Central memory CD8-positive, alpha-beta T cell (primary cell): ENCODE data around the gene NAV1.

Experiments
- ATAC-seq: fragments of 150-1000 bp; cut with Tn5 transposase; replicated peaks from 2 replicates; pipeline ENCODE4 v1.10.0; 2022; ENCODE audit warnings: mild to moderate bottlenecking, moderate FRiP score, moderate number of reproducible peaks; ENCODE audit not compliant: poor library complexity, severe bottlenecking; ENCODE audit errors: extremely low read depth
- DNase-seq, 2 donors: peaks; one replicate each; pipeline ENCODE4 v3.0.0; 2021; ENCODE audit warnings: low spot score in 2 of 2
- H3K27ac Mint-ChIP-seq: one replicate; pipeline ENCODE4 v1.8.0; 2022; ENCODE audit warnings: low read depth, mild to moderate bottlenecking, moderate library complexity, mixed read lengths
- H3K27me3 Mint-ChIP-seq: one replicate; pipeline ENCODE4 v1.8.0; 2022; ENCODE audit warnings: mixed read lengths
- H3K36me3 Mint-ChIP-seq: one replicate; pipeline ENCODE4 v1.8.0; 2022; ENCODE audit warnings: mild to moderate bottlenecking, moderate library complexity, mixed read lengths; ENCODE audit not compliant: insufficient read depth
- H3K4me1 Mint-ChIP-seq: one replicate; pipeline ENCODE4 v1.8.0; 2022; ENCODE audit warnings: mixed read lengths
- H3K4me3 Mint-ChIP-seq: one replicate; pipeline ENCODE4 v1.8.0; 2022; ENCODE audit warnings: mild to moderate bottlenecking, moderate library complexity, mixed read lengths
- H3K9me3 Mint-ChIP-seq: one replicate; pipeline ENCODE4 v1.8.0; 2022; ENCODE audit warnings: mixed read lengths

The NAV1 gene

DNA sequence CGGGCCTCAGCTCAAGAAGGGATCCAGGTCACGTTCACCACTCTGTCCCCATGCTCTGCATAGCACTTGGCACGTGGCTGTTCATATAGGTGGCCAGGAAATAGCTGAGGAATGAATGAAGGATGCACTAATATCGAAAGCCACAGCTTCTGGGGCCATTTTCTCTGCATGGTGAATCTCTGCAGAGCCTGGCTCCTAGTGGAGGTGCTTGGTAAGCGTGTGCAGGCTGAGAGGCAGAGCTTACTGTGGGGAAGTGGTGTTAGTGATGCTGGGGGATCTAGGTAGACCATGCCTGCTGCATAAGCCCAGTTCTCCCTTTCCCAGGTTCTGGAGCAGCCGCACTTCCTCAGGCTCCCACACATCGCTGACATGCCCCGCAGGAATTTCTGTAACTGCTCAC is 40.3 kb upstream of the NAV1 start:
- no peak for DNase-seq
- Mint-ChIP-seq H3K9me3 (no peaks in the 10 kb centered on the region), H3K27me3 (no peaks in the 10 kb centered on the region), H3K27ac (no peak overlapping the region), H3K4me1 (peaks cover 10% of the 10 kb centered on the region), H3K4me3 (no peak overlapping the region), H3K36me3 (peaks cover 13% of the 10 kb centered on the region)
- no peak for ATAC-seq

GRCh38 chr1:201499191-201499590 is 39.7 kb upstream of the NAV1 start:
- peaks cover 12% of the 10 kb centered on the region for H3K36me3 Mint-ChIP-seq
- no peaks in the 10 kb centered on the region for H3K27me3 Mint-ChIP-seq
- H3K9me3 Mint-ChIP-seq = no peaks in the 10 kb centered on the region
- no peak for DNase-seq
- H3K4me3 Mint-ChIP-seq = no peak overlapping the region
- ATAC-seq = no peak
- H3K27ac Mint-ChIP-seq = no peak overlapping the region
- H3K4me1 Mint-ChIP-seq = peaks cover 15% of the 10 kb centered on the region

DNA sequence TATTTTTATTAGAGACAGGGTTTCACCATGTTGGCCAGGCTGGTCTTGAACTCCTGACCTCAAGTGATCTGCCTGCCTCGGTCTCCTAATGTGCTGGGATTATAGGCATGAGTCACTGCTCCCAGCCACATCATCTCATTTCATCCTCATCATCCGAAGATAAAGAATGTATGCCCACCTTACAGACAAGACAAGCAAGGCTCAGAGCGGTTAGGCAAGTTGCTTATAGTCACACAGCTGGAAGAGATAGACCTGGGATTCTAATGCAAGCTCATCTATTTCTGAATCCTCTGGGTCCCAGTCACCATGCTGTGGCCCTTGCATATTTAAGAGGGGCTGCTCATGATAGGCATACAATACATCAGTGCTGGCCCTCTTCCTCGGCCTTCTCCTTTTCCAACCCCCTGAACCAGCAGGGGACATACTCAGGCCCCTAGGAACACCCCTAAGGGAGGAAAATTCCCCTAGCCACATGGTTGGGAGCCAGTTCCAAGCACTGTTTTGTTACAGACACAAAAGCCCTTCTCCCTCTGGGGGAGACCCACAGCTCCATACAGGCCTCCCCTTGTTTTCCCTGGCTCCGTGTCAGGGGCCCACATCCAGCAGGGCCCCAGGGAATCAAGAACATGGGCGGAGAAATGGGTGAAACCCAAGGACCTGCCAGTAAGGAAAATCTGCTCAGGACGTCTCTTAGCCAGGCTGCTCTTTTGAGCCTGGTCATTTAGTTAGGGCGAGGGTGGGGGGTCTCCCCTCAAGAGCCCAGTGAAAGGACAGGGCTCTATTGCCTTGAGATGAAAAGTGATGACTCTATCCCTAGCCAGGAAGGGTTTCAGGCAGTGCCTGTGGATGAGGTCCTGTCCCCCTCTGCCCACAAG is 38.9 kb upstream of the NAV1 start:
- Mint-ChIP-seq H3K4me1 (peaks cover 17% of the 10 kb centered on the region), H3K9me3 (no peaks in the 10 kb centered on the region), H3K4me3 (no peak overlapping the region), H3K27me3 (no peaks in the 10 kb centered on the region), H3K27ac (no peak overlapping the region), H3K36me3 (peaks cover 10% of the 10 kb centered on the region)
- ATAC-seq (no peak), DNase-seq (no peak)

GRCh38 chr1:201500670-201501120 is 38.2 kb upstream of the NAV1 start:
- Mint-ChIP-seq H3K27me3 (no peaks in the 10 kb centered on the region), H3K36me3 (peaks cover 4% of the 10 kb centered on the region), H3K9me3 (no peaks in the 10 kb centered on the region), H3K27ac (no peak overlapping the region), H3K4me3 (no peak overlapping the region), H3K4me1 (peaks cover 23% of the 10 kb centered on the region)
- no peak for DNase-seq
- no peak for ATAC-seq

- Mint-ChIP-seq H3K4me3 (no peak overlapping the region), H3K27ac (no peak overlapping the region), H3K36me3 (peaks cover 1% of the 10 kb centered on the region), H3K9me3 (no peaks in the 10 kb centered on the region), H3K4me1 (peaks cover 28% of the 10 kb centered on the region), H3K27me3 (no peaks in the 10 kb centered on the region)
- DNase-seq (no peak), ATAC-seq (no peak)
Observed at GRCh38 chr1:201501144-201501543, 37.8 kb upstream of the NAV1 start.

DNA sequence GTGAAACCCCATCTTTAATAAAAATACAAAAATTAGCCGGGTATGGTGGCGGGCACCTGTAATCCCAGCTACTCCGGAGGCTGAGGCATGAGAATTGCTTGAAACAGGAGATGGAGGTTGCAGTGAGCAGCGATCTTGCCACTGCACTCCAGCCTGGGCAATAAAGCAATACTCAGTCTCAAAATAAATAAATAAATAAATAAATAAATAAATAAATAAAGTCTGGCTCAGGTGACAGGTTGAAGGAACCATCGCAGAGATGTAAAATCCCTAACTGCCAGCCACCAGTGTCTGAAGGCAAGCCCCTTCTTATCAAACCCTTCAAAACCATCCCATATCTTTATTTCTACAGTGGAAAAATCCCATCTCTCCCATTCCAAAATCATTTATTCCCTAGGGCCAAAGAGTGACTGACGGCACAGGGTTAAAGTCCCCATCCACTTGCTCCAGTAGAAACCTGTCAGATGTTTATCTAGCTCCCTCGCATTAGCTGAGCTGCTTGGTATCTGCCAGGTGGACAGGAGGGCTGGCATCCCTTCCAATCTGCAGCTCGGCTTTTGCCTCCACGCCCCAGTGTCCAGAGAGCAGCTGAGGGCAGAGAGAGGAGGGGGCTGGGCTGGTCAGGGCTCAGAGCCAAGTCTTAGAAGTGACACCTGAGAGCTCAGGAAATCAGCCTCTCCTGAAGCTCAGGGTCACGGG is 37.0 kb upstream of the NAV1 start:
- Mint-ChIP-seq H3K36me3 (peaks cover 1% of the 10 kb centered on the region), H3K27me3 (no peaks in the 10 kb centered on the region), H3K9me3 (no peaks in the 10 kb centered on the region), H3K4me3 (no peak overlapping the region), H3K4me1 (peaks cover 33% of the 10 kb centered on the region), H3K27ac (no peak overlapping the region)
- no peak for ATAC-seq
- DNase-seq = no peak

- H3K4me3 Mint-ChIP-seq = no peak overlapping the region
- no peak overlapping the region for H3K27ac Mint-ChIP-seq
- no peaks in the 10 kb centered on the region for H3K9me3 Mint-ChIP-seq
- no peaks in the 10 kb centered on the region for H3K27me3 Mint-ChIP-seq
- ATAC-seq = no peak
- peaks cover 1% of the 10 kb centered on the region for H3K36me3 Mint-ChIP-seq
- DNase-seq = no peak
- H3K4me1 Mint-ChIP-seq = peaks cover 34% of the 10 kb centered on the region
Observed at GRCh38 chr1:201502511-201502857, 36.4 kb upstream of the NAV1 start.

DNA sequence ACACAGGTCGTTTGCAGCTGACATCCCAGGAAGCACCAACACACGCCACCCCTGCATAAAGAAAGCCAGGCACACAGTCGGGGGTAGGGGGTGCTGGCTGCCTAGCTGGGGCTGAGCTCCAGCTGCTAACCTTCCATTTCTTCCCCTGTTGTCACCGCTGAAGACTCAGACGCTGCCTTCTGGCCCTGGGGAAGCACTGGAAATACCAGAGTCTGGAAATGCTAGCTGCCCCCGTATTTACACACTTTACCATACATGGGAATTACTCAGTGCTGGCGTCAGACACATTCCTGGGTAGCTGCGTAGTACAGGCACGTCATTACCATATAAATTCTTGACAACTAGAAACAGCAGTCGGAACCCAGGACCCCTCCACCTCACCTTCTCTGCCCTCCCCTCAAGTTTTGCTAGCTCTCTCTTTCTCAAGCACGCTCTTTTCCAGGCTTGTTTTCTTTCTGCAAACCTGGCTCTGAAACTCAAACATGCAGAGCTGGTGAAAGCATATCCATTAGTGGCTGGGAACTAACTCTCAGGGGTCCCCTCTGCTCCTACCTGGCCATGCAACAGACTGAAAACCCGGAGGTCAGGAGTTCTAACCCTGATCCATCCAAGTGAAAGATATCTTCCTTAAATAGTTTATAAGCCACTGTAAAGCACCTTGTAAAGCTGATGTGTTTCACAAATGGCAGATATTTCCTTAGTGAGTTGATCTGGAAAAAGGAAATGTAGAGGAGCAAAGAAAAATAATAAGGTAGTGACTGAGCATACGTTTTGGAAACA is 35.3 kb upstream of the NAV1 start:
- Mint-ChIP-seq H3K27ac (no peak overlapping the region), H3K9me3 (no peaks in the 10 kb centered on the region), H3K27me3 (no peaks in the 10 kb centered on the region), H3K36me3 (peaks cover 1% of the 10 kb centered on the region), H3K4me3 (no peak overlapping the region), H3K4me1 (peaks cover 40% of the 10 kb centered on the region)
- no peak for ATAC-seq
- DNase-seq = no peak

GRCh38 chr1:201504179-201504631 is 34.7 kb upstream of the NAV1 start:
- no peaks in the 10 kb centered on the region for H3K27me3 Mint-ChIP-seq
- DNase-seq = no peak
- ATAC-seq = no peak

GRCh38 chr1:201504799-201505502 is 34.0 kb upstream of the NAV1 start:
- DNase-seq (no peak), ATAC-seq (no peak)
- peaks cover 1% of the 10 kb centered on the region for H3K36me3 Mint-ChIP-seq
- H3K9me3 Mint-ChIP-seq = no peaks in the 10 kb centered on the region
- H3K4me3 Mint-ChIP-seq = peak overlapping the region; percentile 84
- H3K27me3 Mint-ChIP-seq = no peaks in the 10 kb centered on the region
- no peak overlapping the region for H3K27ac Mint-ChIP-seq
- peaks cover 40% of the 10 kb centered on the region for H3K4me1 Mint-ChIP-seq

More at GRCh38 chr1:201504179-201504631, 34.7 kb upstream of the NAV1 start:
- peaks cover 1% of the 10 kb centered on the region for H3K36me3 Mint-ChIP-seq
- no peak overlapping the region for H3K4me3 Mint-ChIP-seq
- H3K4me1 Mint-ChIP-seq = peaks cover 40% of the 10 kb centered on the region
- H3K9me3 Mint-ChIP-seq = no peaks in the 10 kb centered on the region
- no peak overlapping the region for H3K27ac Mint-ChIP-seq

DNA sequence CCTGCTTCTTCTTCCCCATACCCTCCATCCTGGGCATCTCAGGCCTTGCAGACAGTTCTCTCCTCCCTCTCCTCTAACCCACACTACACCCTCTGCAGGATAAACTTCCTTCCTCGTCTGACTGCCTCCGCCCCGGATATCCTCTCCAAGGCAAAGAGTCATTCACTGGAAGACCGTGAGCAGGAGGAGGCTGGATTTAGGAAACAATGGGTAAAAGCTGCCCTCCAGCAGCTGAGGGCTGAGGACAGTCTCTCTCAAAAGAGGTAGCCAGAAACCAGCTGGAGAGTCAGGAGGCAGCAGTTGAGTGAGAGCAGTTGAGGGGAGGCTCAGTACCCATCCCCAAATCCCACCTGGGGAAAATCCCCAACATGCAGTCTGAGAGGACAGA is 33.4 kb upstream of the NAV1 start:
- no peak for DNase-seq

GRCh38 chr1:201506092-201506491 is 32.8 kb upstream of the NAV1 start:
- Mint-ChIP-seq H3K27me3 (no peaks in the 10 kb centered on the region), H3K4me1 (peaks cover 40% of the 10 kb centered on the region), H3K4me3 (peak overlapping the region; percentile 84), H3K36me3 (peaks cover 1% of the 10 kb centered on the region), H3K9me3 (no peaks in the 10 kb centered on the region), H3K27ac (peak overlapping the region; percentile 83)
- ATAC-seq = no peak
- no peak for DNase-seq

More for the DNA sequence above, 33.4 kb upstream of the NAV1 start:
- Mint-ChIP-seq H3K27ac (no peak overlapping the region), H3K4me3 (peak overlapping the region; percentile 84), H3K27me3 (no peaks in the 10 kb centered on the region), H3K36me3 (peaks cover 1% of the 10 kb centered on the region), H3K9me3 (no peaks in the 10 kb centered on the region), H3K4me1 (peaks cover 40% of the 10 kb centered on the region)
- ATAC-seq = no peak
